ENCODE data around the gene FKBP6. TPM values are rescaled to one million over a fixed set of nuclear protein-coding genes. Genes with fewer than 3 reads are reported as not detected.
"Not testable (repeated sequence)": the region's sequence is repeated elsewhere in the genome, so short reads cannot be mapped to it uniquely, and the experiment has no call there.

FKBP6 gene
- total RNA-seq, 2 experiments from 2014 or later = not detected

GRCh38 chr7:73311421-73311820, 16.5 kb upstream of the FKBP6 start:
- H3K27ac Mint-ChIP-seq; H3K27me3 Mint-ChIP-seq; DNase-seq; intact Hi-C loops (cut with DNase I, micrococcal nuclease); POLR2A ChIA-PET; H3K4me3 Mint-ChIP-seq; ATAC-seq; H3K9me3 Mint-ChIP-seq (ENCODE audit: low read depth): not testable (repeated sequence)
- Mint-ChIP-seq H3K36me3 (ENCODE audit: low read depth) (peaks cover 14% of the 10 kb centered on the region), H3K4me1 (peaks cover 27% of the 10 kb centered on the region)
- CTCF ChIA-PET = interaction anchor here (0.7 kb wide), 1 partner anchor 13 kb away, joined by 3 read pairs; no protein-coding TSS in a partner anchor

- Mint-ChIP-seq H3K27me3 (no peaks in the 10 kb centered on the region), H3K27ac (no peak overlapping the region), H3K4me3 (no peak overlapping the region), H3K4me1 (peaks cover 12% of the 10 kb centered on the region), H3K9me3 (ENCODE audit: low read depth) (no peaks in the 10 kb centered on the region), H3K36me3 (ENCODE audit: low read depth) (peaks cover 3% of the 10 kb centered on the region)
- ATAC-seq (no peak), DNase-seq (no peak)
- intact Hi-C loops (cut with DNase I, micrococcal nuclease) = no loop called here
- ChIA-PET CTCF (no interaction called here), POLR2A (no interaction called here)
Measured at GRCh38 chr7:73312831-73313520, 15.0 kb upstream of the FKBP6 start.

GRCh38 chr7:73313521-73313906, 14.4 kb upstream of the FKBP6 start:
- ChIA-PET POLR2A (no interaction called here), CTCF (no interaction called here)
- no peak overlapping the region for H3K4me3 Mint-ChIP-seq
- H3K27me3 Mint-ChIP-seq = no peaks in the 10 kb centered on the region
- H3K9me3 Mint-ChIP-seq (ENCODE audit: low read depth) = no peaks in the 10 kb centered on the region
- DNase-seq (no peak), ATAC-seq (no peak)
- peaks cover 10% of the 10 kb centered on the region for H3K4me1 Mint-ChIP-seq
- intact Hi-C loops (cut with DNase I, micrococcal nuclease) = no loop called here
- H3K36me3 Mint-ChIP-seq (ENCODE audit: low read depth) = peaks cover 2% of the 10 kb centered on the region
- no peak overlapping the region for H3K27ac Mint-ChIP-seq

- no peaks in the 10 kb centered on the region for H3K36me3 Mint-ChIP-seq (ENCODE audit: low read depth)
- CTCF ChIA-PET = interaction anchor here (0.9 kb wide), 1 partner anchor 10 kb away, joined by 4 read pairs; no protein-coding TSS in a partner anchor
- intact Hi-C loops (cut with DNase I, micrococcal nuclease) = no loop called here
- ATAC-seq = no peak
- H3K27ac Mint-ChIP-seq = no peak overlapping the region
- peaks cover 2% of the 10 kb centered on the region for H3K4me1 Mint-ChIP-seq
- H3K27me3 Mint-ChIP-seq = no peaks in the 10 kb centered on the region
- H3K4me3 Mint-ChIP-seq = no peak overlapping the region
- no peak for DNase-seq
- H3K9me3 Mint-ChIP-seq (ENCODE audit: low read depth) = no peaks in the 10 kb centered on the region
- POLR2A ChIA-PET = no interaction called here
Measured at GRCh38 chr7:73314271-73314670, 13.7 kb upstream of the FKBP6 start.

DNA sequence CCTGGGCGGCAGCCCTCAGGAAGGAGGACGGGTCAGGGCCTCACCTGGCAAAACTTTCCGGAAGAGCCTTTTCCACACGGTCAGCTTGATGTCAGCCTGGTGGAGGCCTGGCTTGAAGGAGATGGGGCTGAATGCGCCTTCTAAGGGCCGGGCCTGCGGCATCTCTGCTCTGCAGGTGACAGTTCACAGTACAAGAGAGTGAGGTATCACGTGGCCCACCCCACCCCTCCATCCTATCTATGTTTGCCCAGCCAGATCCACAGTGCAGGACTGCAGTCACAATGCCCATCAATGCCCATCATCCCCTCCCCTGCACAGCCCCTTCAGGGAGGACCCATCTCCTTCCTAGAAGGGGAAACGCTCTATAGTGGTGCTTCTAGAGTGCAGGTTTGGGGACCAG, 11.4 kb upstream of the FKBP6 start:
- H3K4me1 Mint-ChIP-seq = no peaks in the 10 kb centered on the region
- ChIA-PET CTCF (interaction anchor here (0.9 kb wide), 1 partner anchor 12 kb away, joined by 3 read pairs; no protein-coding TSS in a partner anchor), POLR2A (no interaction called here)
- no peaks in the 10 kb centered on the region for H3K27me3 Mint-ChIP-seq
- H3K27ac Mint-ChIP-seq = no peak overlapping the region
- H3K36me3 Mint-ChIP-seq (ENCODE audit: low read depth) = no peaks in the 10 kb centered on the region
- no peaks in the 10 kb centered on the region for H3K9me3 Mint-ChIP-seq (ENCODE audit: low read depth)
- intact Hi-C loops (cut with DNase I, micrococcal nuclease) = no loop called here
- ATAC-seq (no peak), DNase-seq (no peak)
- no peak overlapping the region for H3K4me3 Mint-ChIP-seq

DNA sequence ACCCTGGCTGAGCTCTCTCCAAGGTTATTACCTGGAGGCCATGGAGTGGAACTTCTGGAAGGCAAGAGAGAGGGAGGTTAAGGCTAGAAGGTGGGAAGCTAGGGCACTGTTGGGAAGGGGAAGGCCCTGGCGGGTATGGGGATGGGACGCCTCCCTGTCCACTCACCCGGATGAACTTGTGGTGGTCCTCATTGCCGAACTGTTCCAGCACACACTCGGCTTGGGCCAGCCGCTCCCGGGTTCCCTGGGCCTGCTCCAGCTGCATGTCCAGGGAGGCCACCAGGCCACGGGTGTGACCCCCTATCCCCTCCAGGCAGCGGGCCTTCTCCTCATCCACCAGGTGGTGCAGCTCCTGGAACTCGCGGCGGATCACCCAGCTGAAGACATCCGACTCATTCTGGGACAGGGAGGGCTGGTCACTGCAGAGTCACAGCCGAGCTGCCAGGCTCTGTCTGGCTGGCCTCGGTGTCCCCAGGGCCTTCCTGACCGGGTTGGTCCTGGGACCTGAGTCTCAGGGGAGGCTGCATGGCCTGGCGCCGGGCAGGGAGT, 9.2 kb upstream of the FKBP6 start:
- H3K4me3 Mint-ChIP-seq; H3K36me3 Mint-ChIP-seq (ENCODE audit: low read depth); ATAC-seq; H3K27me3 Mint-ChIP-seq; H3K27ac Mint-ChIP-seq; H3K9me3 Mint-ChIP-seq (ENCODE audit: low read depth); DNase-seq; H3K4me1 Mint-ChIP-seq; intact Hi-C loops (cut with DNase I, micrococcal nuclease); CTCF ChIA-PET: not testable (repeated sequence)
- POLR2A ChIA-PET = interaction anchor here (0.6 kb wide), 1 partner anchor 365 kb away, joined by 4 read pairs; no protein-coding TSS in a partner anchor

GRCh38 chr7:73319541-73319940, 8.4 kb upstream of the FKBP6 start:
- H3K4me1 Mint-ChIP-seq; H3K27me3 Mint-ChIP-seq; CTCF ChIA-PET; intact Hi-C loops (cut with DNase I, micrococcal nuclease); DNase-seq; H3K9me3 Mint-ChIP-seq (ENCODE audit: low read depth); POLR2A ChIA-PET; ATAC-seq; H3K36me3 Mint-ChIP-seq (ENCODE audit: low read depth); H3K4me3 Mint-ChIP-seq; H3K27ac Mint-ChIP-seq: not testable (repeated sequence)

DNA sequence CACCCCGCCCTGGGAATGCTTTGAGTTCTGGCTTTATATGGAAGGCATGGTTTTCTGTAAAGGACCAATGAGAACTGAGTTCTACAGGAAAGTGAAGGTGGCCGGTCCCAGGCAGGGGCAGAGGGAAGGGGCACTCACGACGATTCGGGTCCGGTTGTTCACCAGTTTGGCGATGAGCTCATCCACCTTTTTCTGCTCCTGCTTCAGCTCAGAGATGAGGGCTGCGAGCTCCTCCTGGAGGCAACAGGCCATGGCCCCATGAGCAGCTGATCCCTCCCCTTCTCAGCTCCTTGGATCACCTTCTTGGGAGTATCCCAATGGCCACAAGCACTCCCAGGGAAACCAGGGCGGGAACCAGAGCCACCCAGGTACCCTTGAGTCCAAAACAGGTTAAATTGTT, 8.0 kb upstream of the FKBP6 start:
- CTCF ChIA-PET; H3K4me3 Mint-ChIP-seq; POLR2A ChIA-PET; H3K27ac Mint-ChIP-seq; ATAC-seq; H3K9me3 Mint-ChIP-seq (ENCODE audit: low read depth); DNase-seq; H3K27me3 Mint-ChIP-seq; H3K36me3 Mint-ChIP-seq (ENCODE audit: low read depth); H3K4me1 Mint-ChIP-seq: not testable (repeated sequence)
- intact Hi-C loops (cut with DNase I, micrococcal nuclease) = loop anchor here (2.0 to 5.0 kb wide), 3 partner anchors 23 to 132 kb away; partner anchors contain the start of gene FZD9 (in 1 of the 2)

DNA sequence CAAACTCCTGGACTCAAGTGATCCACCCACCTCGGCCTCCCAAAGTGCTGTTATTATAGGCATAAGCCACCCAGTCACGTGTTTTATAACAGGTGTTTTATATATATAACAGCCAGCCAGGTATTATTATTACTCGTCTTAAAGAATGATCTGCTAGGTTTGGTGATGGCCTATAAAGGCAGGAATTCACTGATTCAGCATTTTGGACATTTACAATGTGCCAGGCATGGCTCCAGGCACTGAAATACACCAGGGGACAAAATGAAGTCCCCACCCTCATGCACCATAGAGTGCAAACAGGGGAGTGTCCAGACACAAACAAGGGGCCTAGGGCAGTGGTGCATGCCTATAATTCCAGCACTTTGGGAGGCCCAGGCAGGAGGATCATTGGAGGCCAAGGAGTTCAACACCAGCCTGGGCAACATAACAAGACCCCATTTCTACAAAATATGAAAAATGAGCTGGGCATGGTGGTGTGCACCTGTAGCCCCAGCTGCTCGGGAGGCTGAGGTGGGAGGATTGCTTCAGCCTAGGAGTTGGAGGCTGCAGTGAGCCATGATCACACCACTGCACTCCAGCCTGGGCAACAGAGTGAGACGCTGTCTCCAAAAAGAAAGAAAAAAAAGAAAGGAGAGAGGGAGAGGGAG, 4.4 kb upstream of the FKBP6 start:
- DNase-seq; H3K9me3 Mint-ChIP-seq (ENCODE audit: low read depth); H3K4me1 Mint-ChIP-seq; ATAC-seq; H3K27ac Mint-ChIP-seq; POLR2A ChIA-PET; H3K27me3 Mint-ChIP-seq; H3K36me3 Mint-ChIP-seq (ENCODE audit: low read depth): not testable (repeated sequence)
- intact Hi-C loops (cut with DNase I, micrococcal nuclease) = loop anchor here (1.0 to 5.0 kb wide), 4 partner anchors 109 to 411 kb away; partner anchors contain the start of gene FZD9 (in 1 of the 2)
- CTCF ChIA-PET = interaction anchor here (0.6 to 1.7 kb wide), 10 partner anchors 9 to 563 kb away, joined by 3 to 11 read pairs (median 3); no protein-coding TSS in a partner anchor
- H3K4me3 Mint-ChIP-seq = peak overlapping the region; percentile 30

DNA sequence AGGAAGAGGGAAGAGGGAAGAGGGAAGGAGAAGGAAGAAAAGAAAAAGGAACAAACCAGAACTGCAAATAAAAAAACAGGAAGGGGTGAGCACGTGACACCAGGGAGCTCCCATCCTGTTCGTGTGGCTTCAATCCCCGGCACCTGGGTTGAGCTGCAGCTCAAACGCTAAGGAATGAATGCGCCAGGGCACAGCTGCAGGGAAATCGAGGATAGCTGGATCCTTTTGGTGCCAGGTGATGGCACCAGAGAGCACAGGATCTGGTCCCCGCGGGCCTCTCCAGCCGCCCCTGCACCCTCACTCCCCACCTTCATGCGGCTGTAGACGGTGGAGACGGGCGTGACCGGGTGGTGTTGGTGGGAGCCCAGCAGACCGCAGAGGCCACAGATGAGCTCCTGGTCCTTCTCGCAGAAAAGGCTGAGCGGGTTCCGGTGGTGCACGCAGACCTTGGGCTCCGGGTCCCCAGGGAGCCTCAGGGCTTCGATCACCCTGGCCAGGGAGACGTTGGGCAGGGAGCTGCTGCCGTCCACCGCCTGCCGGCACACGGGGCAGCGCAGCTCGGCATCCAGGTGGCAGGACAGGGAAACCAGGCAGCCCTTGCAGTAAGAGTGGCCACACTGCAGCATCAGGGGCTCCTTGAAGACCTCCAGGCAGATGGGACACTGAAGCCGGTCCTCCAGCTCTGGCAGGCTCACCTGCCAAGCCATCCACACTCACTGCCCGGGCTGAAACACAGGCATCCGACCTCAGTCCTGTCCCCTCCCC, 3.7 kb upstream of the FKBP6 start:
- CTCF ChIA-PET = interaction anchor here (0.6 to 1.7 kb wide), 11 partner anchors 10 to 564 kb away, joined by 3 to 11 read pairs (median 3); no protein-coding TSS in a partner anchor
- H3K27me3 Mint-ChIP-seq; POLR2A ChIA-PET; H3K4me1 Mint-ChIP-seq; H3K27ac Mint-ChIP-seq; H3K36me3 Mint-ChIP-seq (ENCODE audit: low read depth); H3K9me3 Mint-ChIP-seq (ENCODE audit: low read depth): not testable (repeated sequence)
- DNase-seq (peak; percentile 71), ATAC-seq (peak; percentile 87)
- intact Hi-C loops (cut with DNase I, micrococcal nuclease) = loop anchor here (1.0 to 5.0 kb wide), 4 partner anchors 108 to 410 kb away; partner anchors contain the start of gene FZD9 (in 1 of the 2)
- peak overlapping the region; percentile 30 for H3K4me3 Mint-ChIP-seq

GRCh38 chr7:73325424-73325823, 2.5 kb upstream of the FKBP6 start:
- H3K36me3 Mint-ChIP-seq (ENCODE audit: low read depth); H3K27ac Mint-ChIP-seq; H3K9me3 Mint-ChIP-seq (ENCODE audit: low read depth); ATAC-seq; H3K4me3 Mint-ChIP-seq; POLR2A ChIA-PET; H3K4me1 Mint-ChIP-seq; intact Hi-C loops (cut with DNase I, micrococcal nuclease); H3K27me3 Mint-ChIP-seq; DNase-seq: not testable (repeated sequence)
- CTCF ChIA-PET = interaction anchor here (0.7 kb wide), 1 partner anchor 21 kb away, joined by 3 read pairs; no protein-coding TSS in a partner anchor
